Smooth muscle cell (in vitro differentiated cells): ENCODE measurements around the gene SOST. TPM values are rescaled to one million over a fixed set of nuclear protein-coding genes. Genes with fewer than 3 reads are reported as not detected.

Experiments used
- DNase-seq: peaks from one replicate; lab custom pipeline; 2025; ENCODE audit not compliant: unreplicated experiment; lab: John Stamatoyannopoulos, UW
- H2AFZ ChIP-seq: fragments of 200-600 bp; sonication (generic); 2 replicates; pipeline ENCODE4 v1.6.0; 2016; ENCODE audit warnings: antibody characterized with exemption, low read depth, mild to moderate bottlenecking
- H3F3A ChIP-seq: fragments of 200-600 bp; sonication (generic); 2 replicates; pipeline ENCODE4 v1.6.0; 2017; ENCODE audit warnings: antibody characterized with exemption, low read depth
- H3K27ac ChIP-seq: fragments of 200-600 bp; sonication (generic); 2 replicates; pipeline ENCODE4 v1.5.1; 2016; ENCODE audit warnings: low read depth, mild to moderate bottlenecking
- H3K27me3 ChIP-seq: fragments of 200-600 bp; sonication (generic); 2 replicates; pipeline ENCODE4 v1.6.1; 2016; ENCODE audit warnings: low read depth, mild to moderate bottlenecking
- H3K36me3 ChIP-seq: fragments of 200-600 bp; sonication (generic); 2 replicates; pipeline ENCODE4 v1.5.1; 2016; ENCODE audit warnings: low read depth
- H3K4me1 ChIP-seq: fragments of 200-600 bp; sonication (generic); 2 replicates; pipeline ENCODE4 v1.5.1; 2016; ENCODE audit warnings: low read depth
- H3K4me2 ChIP-seq: fragments of 200-600 bp; sonication (generic); 2 replicates; pipeline ENCODE4 v1.6.0; 2016; ENCODE audit warnings: mild to moderate bottlenecking
- H3K4me3 ChIP-seq: fragments of 200-600 bp; sonication (generic); 2 replicates; pipeline ENCODE4 v1.5.1; 2016; ENCODE audit warnings: mild to moderate bottlenecking
- H3K79me2 ChIP-seq: fragments of 200-600 bp; sonication (generic); 2 replicates; pipeline ENCODE4 v1.6.0; 2016; ENCODE audit warnings: low read depth, mild to moderate bottlenecking
- H3K9ac ChIP-seq: fragments of 200-600 bp; sonication (generic); 2 replicates; pipeline ENCODE4 v1.6.0; 2016; ENCODE audit warnings: low read depth
- H3K9me3 ChIP-seq: fragments of 200-600 bp; sonication (generic); replicated peaks from 2 replicates; pipeline ENCODE4 v1.5.1; 2016; ENCODE audit warnings: low read depth
- H4K20me1 ChIP-seq: fragments of 200-600 bp; sonication (generic); 2 replicates; pipeline ENCODE4 v1.6.0; 2016; ENCODE audit warnings: low read depth
- WGBS: methylation state at CpG from one replicate; pipeline ENCODE4 v1.1.7; 2016; ENCODE audit warnings: low lambda C conversion rate; 5-methylcytosine and 5-hydroxymethylcytosine counted together
- polyA plus RNA-seq: library from polyadenylated mRNA; unstranded; fragments of >200 nt; fragmentation: Nextera tagmentation; extraction: Ambion mirVana; gene quantifications from 2 replicates; pipeline ENCODE4 v1.2.1, GENCODE V29; 2016
- total RNA-seq: library from RNA; depleted of rRNA; stranded (reverse); fragments of >200 nt; gene quantifications from 2 replicates; pipeline ENCODE4 v1.2.3, GENCODE V29; 2014
- TF ChIP-seq, protein P1 (sequence below): fragments of 200-600 bp; sonication (generic); IDR thresholded peaks from 2 replicates; pipeline ENCODE4 v1.5.1; 2017; ENCODE audit warnings: borderline replicate concordance, mild to moderate bottlenecking, antibody characterized with exemption; ENCODE audit not compliant: insufficient read depth, poor library complexity, severe bottlenecking

The SOST gene
- total and polyA plus RNA-seq, 2 experiments from 2014 or later, result not detected

DNA sequence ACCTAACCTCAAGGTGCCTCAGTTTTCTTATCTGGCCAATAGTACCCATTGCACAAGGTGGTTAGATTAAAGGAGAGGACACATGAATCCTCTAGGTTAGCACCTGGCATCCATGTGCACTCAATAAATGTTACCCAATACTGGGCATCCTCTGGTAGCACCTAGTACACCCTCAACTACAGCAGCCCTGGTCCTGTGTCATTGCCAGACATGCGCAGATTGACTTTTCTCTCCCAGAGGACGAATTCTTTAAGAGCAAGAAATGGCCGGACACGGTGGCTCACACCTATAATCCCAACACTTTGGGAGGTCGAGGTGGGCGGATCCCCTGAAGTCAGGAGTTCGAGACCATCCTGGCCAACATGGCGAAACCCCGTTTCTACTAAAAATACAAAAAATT lies 12.9 kb upstream of the SOST start:
- Histone ChIP-seq H3K27me3 (no peaks in the 10 kb centered on the region), H3K4me3 (no peak overlapping the region), H3K4me2 (no peak overlapping the region), H3K9me3 (no peaks in the 10 kb centered on the region), H3K79me2 (peaks cover 10% of the 10 kb centered on the region), H3F3A (no peaks in the 10 kb centered on the region), H2AFZ (no peak overlapping the region), H4K20me1 (peaks cover 22% of the 10 kb centered on the region), H3K4me1 (no peaks in the 10 kb centered on the region), H3K9ac (no peak overlapping the region), H3K27ac (no peak overlapping the region), H3K36me3 (no peaks in the 10 kb centered on the region)
- DNase-seq, result no peak
- TF ChIP-seq, protein P1, sequence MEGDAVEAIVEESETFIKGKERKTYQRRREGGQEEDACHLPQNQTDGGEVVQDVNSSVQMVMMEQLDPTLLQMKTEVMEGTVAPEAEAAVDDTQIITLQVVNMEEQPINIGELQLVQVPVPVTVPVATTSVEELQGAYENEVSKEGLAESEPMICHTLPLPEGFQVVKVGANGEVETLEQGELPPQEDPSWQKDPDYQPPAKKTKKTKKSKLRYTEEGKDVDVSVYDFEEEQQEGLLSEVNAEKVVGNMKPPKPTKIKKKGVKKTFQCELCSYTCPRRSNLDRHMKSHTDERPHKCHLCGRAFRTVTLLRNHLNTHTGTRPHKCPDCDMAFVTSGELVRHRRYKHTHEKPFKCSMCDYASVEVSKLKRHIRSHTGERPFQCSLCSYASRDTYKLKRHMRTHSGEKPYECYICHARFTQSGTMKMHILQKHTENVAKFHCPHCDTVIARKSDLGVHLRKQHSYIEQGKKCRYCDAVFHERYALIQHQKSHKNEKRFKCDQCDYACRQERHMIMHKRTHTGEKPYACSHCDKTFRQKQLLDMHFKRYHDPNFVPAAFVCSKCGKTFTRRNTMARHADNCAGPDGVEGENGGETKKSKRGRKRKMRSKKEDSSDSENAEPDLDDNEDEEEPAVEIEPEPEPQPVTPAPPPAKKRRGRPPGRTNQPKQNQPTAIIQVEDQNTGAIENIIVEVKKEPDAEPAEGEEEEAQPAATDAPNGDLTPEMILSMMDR, result no peak
- 84% methylated on average over 9 of the region's 9 CpGs for WGBS

DNA sequence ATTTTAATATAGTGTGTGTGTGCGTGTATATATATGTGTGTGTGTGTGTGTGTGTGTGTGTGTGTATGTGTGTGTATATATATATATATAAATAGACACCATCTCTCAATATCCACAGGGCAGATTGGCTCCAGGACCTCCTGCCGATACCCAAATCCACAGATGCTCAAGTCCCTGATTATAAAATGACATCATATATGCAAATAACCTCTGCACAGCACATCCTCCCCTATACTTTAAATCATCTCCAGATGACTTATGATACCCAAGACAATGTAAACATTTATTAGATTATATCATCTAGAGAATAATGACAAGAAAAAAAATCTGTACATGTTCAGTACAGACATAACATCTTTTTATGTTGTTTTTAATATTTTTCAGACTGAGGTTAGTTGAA lies 12.4 kb upstream of the SOST start:
- peaks cover 22% of the 10 kb centered on the region for H4K20me1 ChIP-seq
- H3K4me3 ChIP-seq, result no peak overlapping the region
- WGBS, result 97% methylated on average over 2 of the region's 2 CpGs
- no peak overlapping the region for H2AFZ ChIP-seq
- no peaks in the 10 kb centered on the region for H3K36me3 ChIP-seq
- DNase-seq, result no peak
- no peaks in the 10 kb centered on the region for H3K4me1 ChIP-seq
- H3K27me3 ChIP-seq, result no peaks in the 10 kb centered on the region
- no peaks in the 10 kb centered on the region for H3F3A ChIP-seq
- H3K79me2 ChIP-seq, result peaks cover 5% of the 10 kb centered on the region
- H3K9me3 ChIP-seq, result no peaks in the 10 kb centered on the region
- no peak overlapping the region for H3K27ac ChIP-seq
- no peak overlapping the region for H3K9ac ChIP-seq
- TF ChIP-seq, protein P1, result no peak
- no peak overlapping the region for H3K4me2 ChIP-seq

DNA sequence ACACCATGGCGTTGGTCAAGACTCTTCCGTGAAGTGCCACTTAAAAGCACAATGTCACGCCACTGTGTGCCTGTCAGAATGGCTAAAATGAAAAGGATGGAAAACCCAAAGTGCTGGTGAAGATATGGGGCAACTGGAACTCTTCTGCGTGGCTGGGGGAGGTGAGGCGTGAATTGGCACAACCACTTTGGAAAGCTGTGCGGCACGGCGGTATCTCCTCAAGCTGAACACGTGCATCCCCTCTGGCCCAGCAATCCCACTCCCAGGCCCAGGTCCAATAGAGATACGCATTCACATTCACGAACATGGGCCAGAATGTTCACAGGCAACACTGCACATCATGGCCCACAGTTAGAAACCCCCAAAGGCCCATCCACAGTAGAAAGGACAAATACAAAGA lies 11.3 kb upstream of the SOST start:
- WGBS, result 98% methylated on average over 11 of the region's 11 CpGs
- TF ChIP-seq, protein P1, result no peak
- H3K36me3 ChIP-seq, result no peaks in the 10 kb centered on the region
- H3K4me3 ChIP-seq, result no peak overlapping the region
- no peak for DNase-seq
- no peak overlapping the region for H3K27ac ChIP-seq
- H3K79me2 ChIP-seq, result no peaks in the 10 kb centered on the region
- H4K20me1 ChIP-seq, result peaks cover 17% of the 10 kb centered on the region
- H3K4me1 ChIP-seq, result no peaks in the 10 kb centered on the region
- no peaks in the 10 kb centered on the region for H3K9me3 ChIP-seq
- no peak overlapping the region for H2AFZ ChIP-seq
- no peak overlapping the region for H3K4me2 ChIP-seq
- no peaks in the 10 kb centered on the region for H3K27me3 ChIP-seq
- no peak overlapping the region for H3K9ac ChIP-seq
- H3F3A ChIP-seq, result no peaks in the 10 kb centered on the region

DNA sequence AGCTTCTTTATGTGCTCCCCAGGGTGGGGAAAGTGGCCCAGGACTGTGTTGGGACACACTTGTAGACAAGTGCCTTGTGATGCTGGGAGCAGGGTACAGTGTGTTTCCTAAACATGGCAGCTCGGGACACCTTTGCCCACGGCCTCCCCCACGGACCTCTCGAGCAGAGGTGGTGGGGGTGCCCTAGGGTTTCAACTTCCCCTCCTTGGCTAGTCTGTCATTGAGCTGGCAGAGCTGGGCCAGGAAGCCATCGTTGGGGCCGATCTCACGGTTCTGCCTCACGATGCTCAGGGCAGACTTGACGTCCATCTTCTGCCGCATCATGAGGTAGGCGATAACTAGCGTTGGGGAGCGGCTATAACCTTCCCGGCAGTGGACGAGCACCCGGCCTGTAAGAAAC lies 10.8 kb upstream of the SOST start:
- Histone ChIP-seq H3F3A (no peaks in the 10 kb centered on the region), H4K20me1 (peaks cover 14% of the 10 kb centered on the region), H3K4me1 (no peaks in the 10 kb centered on the region), H3K79me2 (no peaks in the 10 kb centered on the region), H3K9ac (no peak overlapping the region), H3K27me3 (no peaks in the 10 kb centered on the region), H3K9me3 (no peaks in the 10 kb centered on the region), H3K4me2 (no peak overlapping the region), H3K36me3 (no peaks in the 10 kb centered on the region), H3K27ac (no peak overlapping the region), H3K4me3 (no peak overlapping the region), H2AFZ (no peak overlapping the region)
- TF ChIP-seq, protein P1, result no peak
- 97% methylated on average over 16 of the region's 16 CpGs for WGBS
- DNase-seq, result no peak
